PC-9 (cell line): Measurements from ENCODE around the gene ETHE1. TPM values are rescaled to one million over a fixed set of nuclear protein-coding genes. Genes with fewer than 3 reads are reported as not detected.
"Not testable (repeated sequence)": the region's sequence is repeated elsewhere in the genome, so short reads cannot be mapped to it uniquely, and the experiment has no call there.

Experiments
- BruUV-seq: library from RNA; stranded (reverse); fragments of 400-500 nt; replicated peaks from 2 replicates; lab custom pipeline; 2021; lab: Mats Ljungman, UMichigan
- CTCF ChIA-PET: fragments of 300-600 bp; sonication (Branson Sonifier 250); formaldehyde crosslinking; loops from one replicate; lab custom pipeline; 2022; ENCODE audit warnings: antibody characterized with exemption; lab: Charles Lee
- POLR2A ChIA-PET: fragments of 300-600 bp; sonication (Branson Sonifier 250); formaldehyde crosslinking; loops from one replicate; lab custom pipeline; 2022; ENCODE audit warnings: antibody characterized with exemption; ENCODE audit not compliant: unreplicated experiment; lab: Charles Lee
- DNase-seq, 2 experiments: peaks; one replicate each; pipeline versions ENCODE4 v3.0.0 to v3.0.0-alpha.2; 2015 to 2022; ENCODE audit warnings: mixed read lengths in 1 of 2
- H2AFZ ChIP-seq: fragments of 200-600 bp; sonication (generic); 2 replicates; pipeline ENCODE4 v1.8.1; 2017; ENCODE audit warnings: antibody characterized with exemption
- H3F3A ChIP-seq: fragments of 200-600 bp; sonication (generic); 2 replicates; pipeline ENCODE4 v1.8.1; 2017; ENCODE audit warnings: antibody characterized with exemption, mild to moderate bottlenecking, low read depth; ENCODE audit not compliant: insufficient read depth
- H3K27ac ChIP-seq: fragments of 200-600 bp; sonication (generic); 2 replicates; pipeline ENCODE4 v1.6.1; 2016; ENCODE audit warnings: mixed run types
- H3K27me3 ChIP-seq: fragments of 200-600 bp; sonication (generic); 2 replicates; pipeline ENCODE4 v1.6.1; 2016; ENCODE audit warnings: low read depth, mixed run types; ENCODE audit not compliant: insufficient read depth
- H3K36me3 ChIP-seq: fragments of 200-600 bp; sonication (generic); 2 replicates; pipeline ENCODE4 v1.6.1; 2016; ENCODE audit warnings: low read depth, mixed run types
- H3K4me1 ChIP-seq: fragments of 200-600 bp; sonication (generic); replicated peaks from 2 replicates; pipeline ENCODE4 v1.6.1; 2016; ENCODE audit warnings: mixed run types; ENCODE audit not compliant: insufficient read depth
- H3K4me2 ChIP-seq: fragments of 200-600 bp; sonication (generic); 2 replicates; pipeline ENCODE4 v1.6.1; 2017; ENCODE audit warnings: mixed run types
- H3K4me3 ChIP-seq: fragments of 200-600 bp; sonication (generic); 2 replicates; pipeline ENCODE4 v1.6.1; 2016; ENCODE audit warnings: mixed run types
- H3K79me2 ChIP-seq: fragments of 200-600 bp; sonication (generic); 2 replicates; pipeline ENCODE4 v1.6.1; 2017; ENCODE audit warnings: low read depth, mixed run types
- H3K9me2 ChIP-seq: fragments of 200-600 bp; sonication (generic); 2 replicates; pipeline ENCODE4 v1.8.1; 2017; ENCODE audit warnings: mild to moderate bottlenecking; ENCODE audit not compliant: insufficient read depth
- H3K9me3 ChIP-seq: fragments of 200-600 bp; sonication (generic); 2 replicates; pipeline ENCODE4 v1.8.1; 2016; ENCODE audit warnings: low read depth; ENCODE audit not compliant: insufficient read depth
- H4K20me1 ChIP-seq: fragments of 200-600 bp; sonication (generic); 2 replicates; pipeline ENCODE4 v1.8.1; 2017; ENCODE audit not compliant: insufficient read depth
- CTCF ChIP-seq: fragments of 200-600 bp; sonication (generic); conservative IDR thresholded peaks from 2 replicates; pipeline ENCODE4 v1.6.1; 2017; ENCODE audit warnings: mixed run types, antibody characterized with exemption, mild to moderate bottlenecking, moderate library complexity
- EZH2 ChIP-seq: fragments of 200-600 bp; sonication (generic); IDR thresholded peaks from 2 replicates; pipeline ENCODE4 v1.8.0; 2017; ENCODE audit warnings: antibody characterized with exemption, low read depth
- intact Hi-C: fragments of 100-400 bp; cut with micrococcal nuclease; formaldehyde crosslinking; loops from one replicate; pipeline ENCODE4 v1.10.0; 2022; ENCODE audit not compliant: unreplicated experiment
- total RNA-seq: library from RNA; stranded (reverse); gene quantifications from 2 replicates; pipeline ENCODE4 v1.2.3, GENCODE V29; 2021

ETHE1 gene
- total RNA-seq, 1 experiment from 2014 or later = 83.4 TPM

GRCh38 chr19:43552198-43552450, 25.1 kb upstream of the ETHE1 start:
- no peaks in the 10 kb centered on the region for H3K79me2 ChIP-seq
- no peak overlapping the region for H3K4me3 ChIP-seq
- intact Hi-C loops = no loop called here
- H3K27me3 ChIP-seq = no peaks in the 10 kb centered on the region
- no peaks in the 10 kb centered on the region for H3K4me1 ChIP-seq
- no peaks in the 10 kb centered on the region for H4K20me1 ChIP-seq
- H3F3A ChIP-seq = 0 out of 2 replicates have a peak, but pooled peaks cover 4% of the 10 kb centered on the region
- POLR2A ChIA-PET = interaction anchor here (0.5 kb wide), 1 partner anchor 87 kb away, joined by 4 read pairs; the partner anchor contains the start of gene LYPD3
- CTCF ChIA-PET = interaction anchor here (0.6 kb wide), 2 partner anchors 73 to 102 kb away, joined by 3 to 4 read pairs; no protein-coding TSS in a partner anchor
- no peaks in the 10 kb centered on the region for H3K36me3 ChIP-seq
- no peak for DNase-seq
- no peak overlapping the region for H3K4me2 ChIP-seq
- H3K27ac ChIP-seq = no peak overlapping the region
- H3K9me2 ChIP-seq = no peaks in the 10 kb centered on the region
- H3K9me3 ChIP-seq = no peaks in the 10 kb centered on the region
- TF ChIP-seq EZH2 (no peak), CTCF (no peak)
- BruUV-seq = no TSS peak
- no peak overlapping the region for H2AFZ ChIP-seq

GRCh38 chr19:43551399-43552197, 24.6 kb upstream of the ETHE1 start:
- no peaks in the 10 kb centered on the region for H3K9me2 ChIP-seq
- CTCF ChIA-PET = interaction anchor here (0.6 kb wide), 1 partner anchor 103 kb away, joined by 4 read pairs; no protein-coding TSS in a partner anchor
- no TSS peak for BruUV-seq

GRCh38 chr19:43548706-43549105, 21.7 kb upstream of the ETHE1 start:
- no peaks in the 10 kb centered on the region for H3K4me1 ChIP-seq
- POLR2A ChIA-PET = no interaction called here
- H3K9me3 ChIP-seq = no peaks in the 10 kb centered on the region
- H4K20me1 ChIP-seq = no peaks in the 10 kb centered on the region
- CTCF ChIA-PET = no interaction called here
- no peaks in the 10 kb centered on the region for H3K36me3 ChIP-seq
- no peak overlapping the region for H3K4me2 ChIP-seq
- no peak overlapping the region for H3K4me3 ChIP-seq
- no peaks in the 10 kb centered on the region for H3K79me2 ChIP-seq
- intact Hi-C loops = no loop called here
- DNase-seq = no peak
- no TSS peak for BruUV-seq
- H3K27ac ChIP-seq = no peak overlapping the region
- H3F3A ChIP-seq = no peaks in the 10 kb centered on the region
- no peak overlapping the region for H2AFZ ChIP-seq
- H3K9me2 ChIP-seq = no peaks in the 10 kb centered on the region
- H3K27me3 ChIP-seq = no peaks in the 10 kb centered on the region
- TF ChIP-seq EZH2 = no peak

More at GRCh38 chr19:43551399-43552197, 24.6 kb upstream of the ETHE1 start:
- no peak for TF ChIP-seq CTCF
- no peak for TF ChIP-seq EZH2
- Histone ChIP-seq H4K20me1 (no peaks in the 10 kb centered on the region), H3K4me2 (no peak overlapping the region), H3K4me3 (no peak overlapping the region), H2AFZ (no peak overlapping the region), H3K27ac (no peak overlapping the region), H3K4me1 (no peaks in the 10 kb centered on the region), H3F3A (0 out of 2 replicates have a peak, but pooled peaks cover 4% of the 10 kb centered on the region), H3K9me3 (no peaks in the 10 kb centered on the region), H3K79me2 (no peaks in the 10 kb centered on the region), H3K36me3 (no peaks in the 10 kb centered on the region), H3K27me3 (no peaks in the 10 kb centered on the region)
- DNase-seq = no peak
- POLR2A ChIA-PET = interaction anchor here (0.5 kb wide), 1 partner anchor 86 kb away, joined by 4 read pairs; the partner anchor contains the start of gene LYPD3
- intact Hi-C loops = no loop called here

- H3K4me2 ChIP-seq, H3K9me3 ChIP-seq, H3K27me3 ChIP-seq, H3F3A ChIP-seq, H3K4me3 ChIP-seq, DNase-seq, H3K79me2 ChIP-seq, H4K20me1 ChIP-seq, H3K27ac ChIP-seq, H3K4me1 ChIP-seq, CTCF ChIA-PET, intact Hi-C loops, H3K9me2 ChIP-seq, BruUV-seq, POLR2A ChIA-PET, H2AFZ ChIP-seq, H3K36me3 ChIP-seq: not testable (repeated sequence)
These were observed 20.9 kb upstream of the ETHE1 start for GRCh38 chr19:43547926-43548325.
